Middle frontal gyrus (tissue), 1 donor: ENCODE results near the gene FEZ2.

Experiments
- DNase-seq: peaks from one replicate; pipeline ENCODE4 v3.0.0-alpha.2; 2015; ENCODE audit warnings: low spot score; ENCODE audit errors: extremely low spot score

FEZ2 gene

GRCh38 chr2:36534275-36534799 lies 63.6 kb downstream of the FEZ2 start:
- no peak for DNase-seq

DNA sequence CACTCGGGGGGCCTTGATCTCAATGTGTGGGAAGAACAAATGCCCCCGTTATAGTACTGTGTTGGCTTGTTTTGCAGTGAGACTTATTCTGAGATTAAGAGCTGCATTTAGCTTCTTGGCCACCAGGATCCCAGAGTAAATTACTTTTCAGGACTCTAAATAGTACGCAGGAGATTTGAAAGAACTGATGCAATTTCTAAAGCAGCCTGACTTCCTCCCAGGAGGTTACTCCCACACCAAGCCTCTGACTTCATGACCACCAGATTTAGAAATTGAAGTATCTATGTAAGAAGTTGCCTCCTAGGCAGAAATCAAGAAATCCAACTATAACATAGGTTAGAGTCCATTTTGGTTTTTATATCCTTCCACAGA lies 67.0 kb downstream of the FEZ2 start:
- DNase-seq = no peak

GRCh38 chr2:36530178-36530982 lies 67.6 kb downstream of the FEZ2 start:
- DNase-seq = no peak

- peak; percentile 0 for DNase-seq
Measured at GRCh38 chr2:36528766-36529392, 69.1 kb downstream of the FEZ2 start.

DNA sequence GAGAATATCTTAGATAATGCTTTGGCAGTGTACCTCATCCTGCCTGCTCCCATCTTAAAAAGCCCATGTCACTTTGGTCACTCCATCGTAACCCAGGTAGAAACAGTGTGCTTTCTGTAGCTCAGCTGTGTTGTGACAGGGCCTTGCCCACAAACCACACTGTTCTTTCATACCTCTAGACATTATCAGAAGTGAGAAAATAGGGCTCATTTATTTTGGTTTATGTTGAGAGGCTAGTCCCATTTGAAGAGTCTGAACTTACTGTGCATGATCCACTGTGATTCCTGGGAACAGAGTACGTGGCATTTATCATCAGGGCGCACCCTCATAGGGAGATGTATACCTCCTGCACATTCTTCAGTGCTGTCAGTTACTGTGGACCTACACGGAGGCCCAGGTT lies 69.7 kb downstream of the FEZ2 start:
- no peak for DNase-seq

DNA sequence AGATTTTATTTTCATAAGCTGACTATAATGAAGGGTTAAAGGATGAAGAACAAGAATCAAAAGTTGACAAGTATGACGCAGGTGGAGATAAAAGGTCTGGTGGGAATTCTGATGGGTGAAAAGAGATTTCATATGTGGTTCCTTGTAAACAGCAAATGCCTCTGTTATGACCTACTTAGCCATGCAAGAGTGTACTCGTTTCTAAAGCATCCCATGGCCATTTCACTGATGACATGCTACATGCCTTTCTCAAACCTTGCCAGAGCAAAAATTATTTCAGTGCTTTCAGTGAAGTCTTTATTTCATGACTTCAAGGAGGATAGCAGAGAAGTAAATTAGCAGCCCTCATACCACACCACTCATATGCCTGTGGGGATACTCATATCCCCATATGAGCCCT lies 71.7 kb downstream of the FEZ2 start:
- peak; percentile 1 for DNase-seq

DNA sequence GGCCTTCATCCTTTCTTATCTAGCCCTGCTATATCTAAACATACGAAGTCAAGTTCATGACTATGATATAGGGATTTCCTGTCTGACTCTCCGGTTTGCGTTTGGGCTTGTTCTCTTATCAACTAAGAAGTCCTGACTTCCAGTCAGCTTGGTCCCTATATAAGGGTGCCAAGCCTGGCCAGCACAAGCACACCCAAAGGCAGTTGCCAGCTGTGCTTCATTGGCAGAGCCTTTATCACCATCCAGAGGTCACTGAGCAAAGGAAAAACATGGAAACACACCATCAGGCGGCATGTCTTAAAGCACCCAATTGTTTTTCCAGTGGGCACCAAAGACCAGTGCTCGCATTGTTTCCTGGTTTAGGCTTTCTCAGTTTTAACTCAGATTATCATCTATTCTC lies 72.7 kb downstream of the FEZ2 start:
- DNase-seq = no peak

- no peak for DNase-seq
Measured at GRCh38 chr2:36523153-36523552, 74.8 kb downstream of the FEZ2 start.

GRCh38 chr2:36520431-36520830 lies 77.5 kb downstream of the FEZ2 start:
- no peak for DNase-seq

DNA sequence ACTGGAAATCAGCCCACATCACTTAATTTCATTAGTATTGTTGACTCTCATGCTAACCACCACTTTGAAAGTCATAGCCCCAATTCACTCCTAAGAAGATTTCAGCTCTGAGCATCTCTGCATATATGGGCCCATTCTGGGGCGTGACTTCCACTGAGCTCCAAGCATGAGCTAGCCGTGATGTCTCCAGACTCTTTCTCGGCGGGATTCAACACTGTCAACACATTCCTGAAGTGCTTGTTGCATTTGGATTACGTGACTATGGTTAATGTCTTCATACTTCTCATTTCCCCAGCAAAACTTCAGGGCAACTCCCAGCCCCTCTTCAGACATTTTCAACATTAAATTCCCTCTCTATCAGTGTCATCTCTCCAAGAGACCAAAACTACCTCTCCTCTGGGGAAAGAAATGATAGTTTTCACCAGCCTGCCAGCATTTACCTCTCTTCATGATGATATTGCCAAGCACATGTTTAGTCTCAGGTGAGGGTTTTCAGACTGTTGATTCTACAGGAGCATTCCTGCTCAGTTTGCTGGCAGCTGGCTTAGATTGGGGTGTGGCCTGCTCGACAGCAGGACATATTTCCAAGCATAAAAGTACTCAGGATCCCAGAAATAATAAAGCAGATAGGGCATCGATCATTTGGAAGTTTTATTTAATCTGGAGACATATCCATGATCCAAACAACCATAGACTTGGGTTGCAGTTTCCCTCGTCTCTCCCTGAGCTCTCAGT lies 81.7 kb downstream of the FEZ2 start:
- DNase-seq = no peak

- no peak for DNase-seq
Measured at GRCh38 chr2:36515538-36515937, 82.4 kb downstream of the FEZ2 start.

GRCh38 chr2:36513661-36514060 lies 84.3 kb downstream of the FEZ2 start:
- no peak for DNase-seq

- DNase-seq = no peak
Measured at GRCh38 chr2:36512705-36513104, 85.3 kb downstream of the FEZ2 start.

DNA sequence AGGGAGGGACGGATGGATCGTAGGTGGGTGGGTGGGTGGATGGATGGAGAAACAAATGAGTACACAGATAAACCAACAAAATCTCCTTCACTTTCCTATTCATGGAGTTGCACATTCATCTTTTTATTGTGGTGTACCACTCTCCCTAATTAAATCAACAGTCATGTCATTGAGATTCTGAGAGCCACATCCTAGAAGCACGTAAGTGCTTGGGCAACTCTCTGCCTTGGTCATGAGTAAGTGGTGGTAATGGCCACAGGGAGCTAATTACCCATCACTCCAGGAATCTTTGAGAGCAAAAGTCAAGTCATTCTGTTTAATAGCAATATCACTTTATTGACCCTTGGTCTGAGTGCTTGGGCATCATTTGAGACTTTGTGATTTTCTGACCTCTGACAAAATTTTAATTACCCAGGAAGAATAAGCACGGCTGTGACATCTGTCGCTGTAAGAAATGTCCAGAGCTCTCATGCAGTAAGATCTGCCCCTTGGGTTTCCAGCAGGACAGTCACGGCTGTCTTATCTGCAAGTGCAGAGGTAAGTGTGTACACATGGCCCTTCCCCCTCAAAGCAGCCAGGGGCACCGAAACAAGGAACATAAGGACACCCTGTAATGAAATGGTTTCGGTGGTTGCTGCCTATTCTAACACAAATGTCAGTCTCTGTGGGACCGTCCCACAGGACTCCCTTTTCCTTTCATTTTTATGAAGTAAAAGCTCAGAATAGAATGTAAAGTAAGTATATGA lies 85.9 kb downstream of the FEZ2 start:
- no peak for DNase-seq

- no peak for DNase-seq
Measured at GRCh38 chr2:36509075-36509474, 88.9 kb downstream of the FEZ2 start.

DNA sequence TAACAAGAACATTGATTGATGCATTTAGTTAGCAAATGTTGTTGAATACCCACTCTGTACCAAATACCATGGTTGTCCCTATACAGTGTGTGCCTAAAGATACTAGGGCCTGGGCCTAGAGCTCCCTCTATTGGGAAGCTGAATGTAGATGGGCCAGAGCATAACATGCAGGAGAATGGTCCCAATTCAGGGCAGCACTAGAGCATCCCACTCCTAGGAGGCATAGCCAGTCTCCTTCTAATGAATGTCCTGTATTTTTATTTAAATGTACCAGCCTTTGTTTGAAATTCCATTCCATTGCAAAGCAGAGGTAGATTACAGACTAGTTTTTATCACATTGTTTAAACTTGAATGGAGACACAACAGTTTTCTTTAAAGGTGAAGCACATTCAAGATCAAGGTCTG lies 90.6 kb downstream of the FEZ2 start:
- no peak for DNase-seq
